ENCODE data around the gene CACNA2D1.

DNA sequence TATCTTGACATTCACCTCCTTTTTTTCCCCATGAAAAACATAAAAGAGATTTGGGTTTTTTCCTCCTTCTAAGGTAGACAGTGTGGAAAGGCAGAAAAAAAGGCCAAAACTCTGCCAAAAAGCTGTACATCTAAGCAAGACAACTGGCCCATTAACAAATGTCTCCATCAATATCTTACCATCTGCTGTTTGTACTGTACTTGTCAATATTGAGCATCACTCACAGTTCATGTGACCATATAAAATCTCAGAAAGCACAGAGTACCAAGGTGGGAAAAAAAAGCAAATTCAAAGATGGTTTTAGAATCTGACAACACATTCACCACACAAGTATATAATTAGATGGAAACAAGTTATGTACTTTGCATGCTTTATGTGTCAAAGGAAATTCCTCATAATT lies 52.6 kb downstream of the CACNA2D1 start:
- TF ChIP-seq EP300 (IDR thresholded peaks at IDR 0.05) (no peak), RAD21 (conservative IDR thresholded peaks at IDR 0.05 in 1 of 2, IDR thresholded peaks at IDR 0.05 in 1 of 2) (no peak), BHLHE40 (IDR thresholded peaks at IDR 0.05; ENCODE audit: low read depth, low read length) (no peak), SREBF2 (IDR thresholded peaks at IDR 0.05) (no peak)
- TF ChIP-seq, protein P1, sequence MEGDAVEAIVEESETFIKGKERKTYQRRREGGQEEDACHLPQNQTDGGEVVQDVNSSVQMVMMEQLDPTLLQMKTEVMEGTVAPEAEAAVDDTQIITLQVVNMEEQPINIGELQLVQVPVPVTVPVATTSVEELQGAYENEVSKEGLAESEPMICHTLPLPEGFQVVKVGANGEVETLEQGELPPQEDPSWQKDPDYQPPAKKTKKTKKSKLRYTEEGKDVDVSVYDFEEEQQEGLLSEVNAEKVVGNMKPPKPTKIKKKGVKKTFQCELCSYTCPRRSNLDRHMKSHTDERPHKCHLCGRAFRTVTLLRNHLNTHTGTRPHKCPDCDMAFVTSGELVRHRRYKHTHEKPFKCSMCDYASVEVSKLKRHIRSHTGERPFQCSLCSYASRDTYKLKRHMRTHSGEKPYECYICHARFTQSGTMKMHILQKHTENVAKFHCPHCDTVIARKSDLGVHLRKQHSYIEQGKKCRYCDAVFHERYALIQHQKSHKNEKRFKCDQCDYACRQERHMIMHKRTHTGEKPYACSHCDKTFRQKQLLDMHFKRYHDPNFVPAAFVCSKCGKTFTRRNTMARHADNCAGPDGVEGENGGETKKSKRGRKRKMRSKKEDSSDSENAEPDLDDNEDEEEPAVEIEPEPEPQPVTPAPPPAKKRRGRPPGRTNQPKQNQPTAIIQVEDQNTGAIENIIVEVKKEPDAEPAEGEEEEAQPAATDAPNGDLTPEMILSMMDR (IDR thresholded peaks at IDR 0.05), result no peak
